Activated CD8-positive, alpha-beta T cell treated with anti-CD3 and anti-CD28 coated beads, Interleukin-2, amount 10 ng/mL, durations not matched to agents 7 days and 5 days (primary cell): Measurements from ENCODE around the gene NREP. TPM values are rescaled to one million over a fixed set of nuclear protein-coding genes. Genes with fewer than 3 reads are reported as not detected.
A peak's percentile ranks its signal among the peaks of the same experiment; 100 is the strongest.

Experiments used
- ATAC-seq: fragments of 150-1000 bp; cut with Tn5 transposase; one replicate; pipeline ENCODE4 v1.10.0; 2021; ENCODE audit warnings: moderate library complexity
- CTCF ChIA-PET: fragments of 350-600 bp; sonication (Branson Sonifier 250); formaldehyde crosslinking; loops from one replicate; lab custom pipeline; 2021; ENCODE audit warnings: antibody characterized with exemption; lab: Charles Lee
- POLR2A ChIA-PET: fragments of 350-600 bp; sonication (Branson Sonifier 250); formaldehyde crosslinking; loops from one replicate; lab custom pipeline; 2021; ENCODE audit warnings: antibody characterized with exemption; lab: Charles Lee
- DNase-seq: peaks from one replicate; pipeline ENCODE4 v3.0.0-alpha.2; 2020
- H3K27ac Mint-ChIP-seq: one replicate; pipeline ENCODE4 v1.8.0; 2021; ENCODE audit warnings: mild to moderate bottlenecking, mixed read lengths
- H3K27me3 Mint-ChIP-seq: one replicate; pipeline ENCODE4 v1.8.0; 2021; ENCODE audit warnings: low read depth, mixed read lengths
- H3K36me3 Mint-ChIP-seq: one replicate; pipeline ENCODE4 v1.8.0; 2021; ENCODE audit warnings: low read depth, mixed read lengths
- H3K4me1 Mint-ChIP-seq: one replicate; pipeline ENCODE4 v1.8.0; 2021; ENCODE audit warnings: low read depth, mixed read lengths
- H3K4me3 Mint-ChIP-seq: one replicate; pipeline ENCODE4 v1.8.0; 2021; ENCODE audit warnings: mild to moderate bottlenecking, mixed read lengths
- H3K9me3 Mint-ChIP-seq: one replicate; pipeline ENCODE4 v1.8.0; 2022; ENCODE audit warnings: mixed read lengths; ENCODE audit not compliant: insufficient read depth
- total RNA-seq, 2 experiments: library from RNA; stranded (reverse); gene quantifications; one replicate each; pipeline ENCODE4 v1.2.3, GENCODE V29; 2021

The NREP gene
- total RNA-seq, 2 experiments from 2014 or later, result 18.6 to 19.7 TPM

- Mint-ChIP-seq H3K36me3 (peaks cover 2% of the 10 kb centered on the region), H3K4me1 (peaks cover 21% of the 10 kb centered on the region), H3K9me3 (no peaks in the 10 kb centered on the region), H3K4me3 (no peak overlapping the region), H3K27ac (no peak overlapping the region), H3K27me3 (peaks cover 3% of the 10 kb centered on the region)
- ATAC-seq (no peak), DNase-seq (no peak)
- CTCF ChIA-PET, result interaction anchor here (0.7 kb wide), 1 partner anchor 9 kb away, joined by 3 read pairs; no protein-coding TSS in a partner anchor
- POLR2A ChIA-PET, result no interaction called here
Measured at GRCh38 chr5:111745075-111745739, 11.8 kb downstream of the NREP start.

DNA sequence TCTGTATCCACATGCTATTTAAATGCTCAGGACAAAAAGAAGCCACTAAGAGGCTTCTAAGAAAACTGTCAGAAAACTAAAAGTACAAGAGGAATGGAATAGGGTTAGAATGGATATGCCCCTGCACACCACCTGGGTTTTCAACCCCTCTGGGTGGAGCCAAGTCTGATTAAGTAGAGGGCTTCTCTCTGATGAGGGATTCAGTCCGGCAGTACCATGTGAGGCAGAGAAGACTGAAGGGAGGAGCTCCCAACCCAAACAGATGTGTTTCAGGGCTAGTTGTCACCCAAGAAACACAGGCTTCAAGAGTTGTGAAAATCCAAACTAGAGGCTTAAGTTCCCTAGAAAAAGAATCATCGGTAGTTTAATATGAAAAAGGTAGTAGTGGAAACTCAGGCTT is 12.5 kb downstream of the NREP start:
- Mint-ChIP-seq H3K4me3 (no peak overlapping the region), H3K36me3 (no peaks in the 10 kb centered on the region), H3K27me3 (peaks cover 3% of the 10 kb centered on the region), H3K4me1 (peaks cover 21% of the 10 kb centered on the region), H3K27ac (no peak overlapping the region), H3K9me3 (no peaks in the 10 kb centered on the region)
- ChIA-PET POLR2A (interaction anchor here (3.6 kb wide), 1 partner anchor 13 kb away, joined by 18 read pairs; the partner anchor contains the start of gene NREP), CTCF (interaction anchor here (1.2 kb wide), 1 partner anchor 9 kb away, joined by 4 read pairs; no protein-coding TSS in a partner anchor)
- ATAC-seq, result no peak
- DNase-seq, result no peak

DNA sequence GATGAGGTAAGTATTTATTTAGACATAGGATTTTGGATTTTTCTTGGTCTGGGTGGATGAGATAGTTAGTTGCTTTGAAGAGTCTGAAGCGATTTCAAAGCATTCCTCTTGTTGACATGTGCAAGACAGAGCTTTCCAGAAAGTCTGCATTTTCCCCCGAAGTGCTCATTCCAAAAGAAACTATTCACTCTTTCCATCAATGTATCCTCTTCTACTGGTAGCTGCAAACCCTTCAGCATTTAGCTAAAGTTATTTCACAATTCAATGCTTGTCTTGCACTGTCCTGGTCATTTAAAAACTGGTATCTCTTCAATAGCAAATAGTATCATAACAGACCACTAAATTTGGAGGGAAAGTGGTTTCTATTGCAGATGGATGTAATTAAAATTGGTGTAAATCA is 13.0 kb downstream of the NREP start:
- Mint-ChIP-seq H3K4me3 (no peak overlapping the region), H3K36me3 (no peaks in the 10 kb centered on the region), H3K4me1 (peaks cover 21% of the 10 kb centered on the region), H3K27me3 (peaks cover 3% of the 10 kb centered on the region), H3K9me3 (no peaks in the 10 kb centered on the region), H3K27ac (no peak overlapping the region)
- ChIA-PET POLR2A (interaction anchor here (3.6 kb wide), 1 partner anchor 13 kb away, joined by 18 read pairs; the partner anchor contains the start of gene NREP), CTCF (interaction anchor here (1.2 kb wide), 1 partner anchor 8 kb away, joined by 4 read pairs; no protein-coding TSS in a partner anchor)
- DNase-seq (no peak), ATAC-seq (no peak)

- no peaks in the 10 kb centered on the region for H3K36me3 Mint-ChIP-seq
- no peaks in the 10 kb centered on the region for H3K9me3 Mint-ChIP-seq
- peaks cover 3% of the 10 kb centered on the region for H3K27me3 Mint-ChIP-seq
- POLR2A ChIA-PET, result interaction anchor here (3.6 kb wide), 1 partner anchor 14 kb away, joined by 18 read pairs; the partner anchor contains the start of gene NREP
- CTCF ChIA-PET, result interaction anchor here (0.7 to 1.7 kb wide), 4 partner anchors 8 to 105 kb away, joined by 3 to 5 read pairs (median 4); no protein-coding TSS in a partner anchor
- no peak overlapping the region for H3K27ac Mint-ChIP-seq
- H3K4me3 Mint-ChIP-seq, result no peak overlapping the region
- ATAC-seq, result no peak
- no peak for DNase-seq
- H3K4me1 Mint-ChIP-seq, result peaks cover 22% of the 10 kb centered on the region
Measured at GRCh38 chr5:111743512-111743911, 13.5 kb downstream of the NREP start.

DNA sequence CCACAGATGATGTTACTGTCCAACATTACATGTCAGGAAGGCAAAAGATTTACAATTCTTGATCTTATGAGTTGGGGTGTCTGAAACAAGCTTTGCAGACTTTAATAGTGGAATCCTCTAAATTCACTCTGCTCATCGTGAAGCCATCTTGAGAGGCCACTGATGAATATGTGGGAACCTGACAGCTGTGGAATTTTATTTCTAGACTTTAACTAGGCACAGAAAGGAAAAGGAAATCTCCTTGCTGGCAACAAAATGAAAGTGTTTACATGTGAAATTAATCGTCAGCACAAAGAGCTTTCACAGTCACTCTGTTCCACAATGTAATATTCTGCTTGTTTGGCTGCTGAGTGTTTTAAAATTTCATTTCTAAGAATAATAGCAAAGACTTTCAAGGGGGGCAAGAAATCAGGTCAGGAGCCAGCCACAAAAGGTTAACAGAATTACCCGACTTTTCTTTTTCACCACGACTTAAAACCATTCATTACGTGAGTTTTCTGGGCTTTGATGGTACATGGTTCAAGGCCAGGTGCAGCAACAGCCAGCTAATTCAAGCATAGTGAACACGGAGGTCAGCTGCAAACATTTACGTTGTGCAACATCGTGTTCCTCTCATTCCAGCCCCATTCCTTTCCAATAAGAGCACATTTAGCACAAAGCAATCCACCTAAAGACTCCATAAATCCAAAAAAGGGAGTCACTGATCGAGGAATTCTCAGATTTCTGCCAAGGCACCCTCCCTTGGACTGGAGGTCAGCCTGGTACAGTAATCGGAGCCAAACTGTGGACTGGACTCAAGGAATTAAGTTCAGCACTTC is 14.6 kb downstream of the NREP start:
- DNase-seq, result no peak
- ATAC-seq, result no peak
- Mint-ChIP-seq H3K4me3 (peak overlapping the region; percentile 53), H3K9me3 (no peaks in the 10 kb centered on the region), H3K27me3 (peaks cover 3% of the 10 kb centered on the region), H3K36me3 (no peaks in the 10 kb centered on the region), H3K4me1 (peaks cover 22% of the 10 kb centered on the region), H3K27ac (peak overlapping the region; percentile 22)
- CTCF ChIA-PET, result interaction anchor here (0.6 to 1.9 kb wide), 6 partner anchors 8 to 231 kb away, joined by 3 to 11 read pairs (median 4); partner anchors contain the start of gene NREP
- POLR2A ChIA-PET, result interaction anchor here (3.6 kb wide), 1 partner anchor 15 kb away, joined by 18 read pairs; the partner anchor contains the start of gene NREP

- H3K27ac Mint-ChIP-seq, result peak overlapping the region; percentile 40
- DNase-seq (no peak), ATAC-seq (peak; percentile 57)
- no peaks in the 10 kb centered on the region for H3K9me3 Mint-ChIP-seq
- ChIA-PET CTCF (interaction anchor here (1.3 to 1.9 kb wide), 3 partner anchors 9 to 190 kb away, joined by 3 to 11 read pairs (median 4); partner anchors contain the start of gene NREP), POLR2A (interaction anchor here (0.9 to 3.6 kb wide), 2 partner anchors 14 to 16 kb away, joined by 3 to 18 read pairs; partner anchors contain the start of gene NREP)
- H3K27me3 Mint-ChIP-seq, result peaks cover 3% of the 10 kb centered on the region
- no peaks in the 10 kb centered on the region for H3K36me3 Mint-ChIP-seq
- H3K4me1 Mint-ChIP-seq, result peaks cover 22% of the 10 kb centered on the region
- H3K4me3 Mint-ChIP-seq, result no peak overlapping the region
Measured at GRCh38 chr5:111741278-111741677, 15.7 kb downstream of the NREP start.

- Mint-ChIP-seq H3K27me3 (peaks cover 3% of the 10 kb centered on the region), H3K4me1 (peaks cover 22% of the 10 kb centered on the region), H3K27ac (no peak overlapping the region), H3K9me3 (no peaks in the 10 kb centered on the region), H3K36me3 (peaks cover 6% of the 10 kb centered on the region), H3K4me3 (no peak overlapping the region)
- ATAC-seq (no peak), DNase-seq (no peak)
- CTCF ChIA-PET, result no interaction called here
- POLR2A ChIA-PET, result no interaction called here
Measured at GRCh38 chr5:111739416-111739815, 17.6 kb downstream of the NREP start.

DNA sequence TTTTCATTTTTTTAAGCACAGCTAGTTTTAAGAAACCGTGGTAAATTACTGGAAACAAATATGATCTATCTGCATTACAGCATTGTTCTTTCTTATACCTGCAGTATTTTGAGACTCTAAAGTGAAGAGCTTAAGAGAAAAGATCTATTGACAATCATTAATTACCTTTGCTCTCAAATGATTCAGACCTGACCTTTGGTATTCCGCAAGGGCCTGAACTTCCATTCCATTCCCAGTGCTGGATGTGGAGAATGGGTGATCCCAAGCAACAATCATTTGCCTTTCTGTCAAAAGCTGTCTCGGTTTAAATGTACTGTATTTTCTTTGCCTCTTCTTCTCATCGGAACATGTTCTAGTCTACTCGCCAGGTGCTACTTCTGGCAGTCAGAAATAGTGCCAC is 18.9 kb downstream of the NREP start:
- no peaks in the 10 kb centered on the region for H3K27me3 Mint-ChIP-seq
- H3K36me3 Mint-ChIP-seq, result peaks cover 9% of the 10 kb centered on the region
- no peaks in the 10 kb centered on the region for H3K9me3 Mint-ChIP-seq
- DNase-seq (no peak), ATAC-seq (no peak)
- ChIA-PET POLR2A (interaction anchor here (1.4 kb wide), 1 partner anchor 19 kb away, joined by 5 read pairs; no protein-coding TSS in a partner anchor), CTCF (interaction anchor here (0.7 to 1.4 kb wide), 2 partner anchors 19 to 207 kb away, joined by 3 read pairs; no protein-coding TSS in a partner anchor)
- peaks cover 26% of the 10 kb centered on the region for H3K4me1 Mint-ChIP-seq
- no peak overlapping the region for H3K27ac Mint-ChIP-seq
- H3K4me3 Mint-ChIP-seq, result no peak overlapping the region

DNA sequence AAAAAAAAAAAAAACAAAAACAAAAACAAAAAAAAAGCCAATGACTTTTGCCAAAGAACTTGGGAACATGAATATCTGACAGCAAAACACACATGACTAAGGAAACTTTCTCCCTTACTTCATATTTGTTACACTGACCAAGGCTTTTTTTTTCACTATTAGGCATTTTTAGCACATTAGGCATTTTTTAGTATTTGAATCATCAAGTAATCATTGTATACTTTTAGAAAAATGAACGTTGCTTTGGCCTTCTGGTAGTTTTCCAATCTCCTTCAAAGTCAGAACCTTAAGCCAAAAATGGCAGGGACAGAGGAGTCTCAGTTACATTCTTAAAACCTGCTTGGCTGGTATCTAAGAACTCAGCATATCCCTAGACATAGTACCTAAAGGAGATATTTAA is 19.3 kb downstream of the NREP start:
- POLR2A ChIA-PET, result interaction anchor here (1.4 kb wide), 1 partner anchor 20 kb away, joined by 5 read pairs; no protein-coding TSS in a partner anchor
- H3K9me3 Mint-ChIP-seq, result no peaks in the 10 kb centered on the region
- CTCF ChIA-PET, result interaction anchor here (0.7 to 1.4 kb wide), 2 partner anchors 20 to 206 kb away, joined by 3 read pairs; no protein-coding TSS in a partner anchor

DNA sequence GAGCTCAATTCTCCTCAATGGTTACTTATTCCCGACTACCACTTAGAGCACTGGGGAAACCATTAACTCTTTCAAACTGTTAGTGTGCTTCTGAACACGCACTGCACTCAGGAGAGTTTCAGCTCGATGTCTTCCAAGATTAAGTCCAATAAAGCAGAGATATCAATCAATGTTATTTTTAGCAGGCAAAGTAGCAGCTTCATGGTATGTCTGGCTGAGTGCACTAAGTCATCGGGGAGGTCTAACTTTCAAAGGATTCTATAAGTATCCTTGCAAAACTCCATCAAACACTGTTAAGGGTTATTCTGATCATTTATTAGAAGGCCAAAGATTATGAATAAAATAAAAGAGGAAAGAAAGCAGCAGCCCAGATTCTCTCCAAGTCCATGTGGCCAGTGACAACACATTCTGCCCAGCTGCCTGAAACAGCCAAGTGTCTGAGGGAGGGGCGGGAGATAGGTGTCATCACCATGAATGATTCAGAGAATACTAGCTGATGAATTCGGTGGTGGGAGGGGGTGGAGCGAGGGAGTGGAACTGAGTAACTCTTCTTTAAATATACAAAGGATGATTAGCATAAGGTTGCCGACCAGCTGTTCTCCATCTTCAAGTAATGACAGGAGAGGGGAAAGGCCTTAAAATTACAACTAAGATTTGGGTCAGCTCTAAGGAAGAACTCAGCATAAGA is 21.3 kb downstream of the NREP start:
- Mint-ChIP-seq H3K4me3 (no peak overlapping the region), H3K36me3 (peaks cover 16% of the 10 kb centered on the region), H3K27ac (no peak overlapping the region), H3K4me1 (peaks cover 22% of the 10 kb centered on the region), H3K9me3 (no peaks in the 10 kb centered on the region), H3K27me3 (no peaks in the 10 kb centered on the region)
- POLR2A ChIA-PET, result interaction anchor here (1.1 kb wide), 1 partner anchor 22 kb away, joined by 4 read pairs; no protein-coding TSS in a partner anchor
- CTCF ChIA-PET, result interaction anchor here (0.8 to 1.3 kb wide), 2 partner anchors 8 to 14 kb away, joined by 3 to 4 read pairs; no protein-coding TSS in a partner anchor
- ATAC-seq, result no peak
- no peak for DNase-seq

More for the DNA sequence above, 19.3 kb downstream of the NREP start:
- ATAC-seq, result no peak
- Mint-ChIP-seq H3K36me3 (peaks cover 11% of the 10 kb centered on the region), H3K4me1 (peaks cover 26% of the 10 kb centered on the region), H3K4me3 (no peak overlapping the region), H3K27ac (no peak overlapping the region), H3K27me3 (no peaks in the 10 kb centered on the region)
- DNase-seq, result no peak
